ENCODE results near the gene TAF8. TPM values are rescaled to one million over a fixed set of nuclear protein-coding genes. Genes with fewer than 3 reads are reported as not detected.
A peak's percentile ranks its signal among the peaks of the same experiment; 100 is the strongest.
"Not testable (repeated sequence)": the region's sequence is repeated elsewhere in the genome, so short reads cannot be mapped to it uniquely, and the experiment has no call there.

TAF8 gene, protein sequence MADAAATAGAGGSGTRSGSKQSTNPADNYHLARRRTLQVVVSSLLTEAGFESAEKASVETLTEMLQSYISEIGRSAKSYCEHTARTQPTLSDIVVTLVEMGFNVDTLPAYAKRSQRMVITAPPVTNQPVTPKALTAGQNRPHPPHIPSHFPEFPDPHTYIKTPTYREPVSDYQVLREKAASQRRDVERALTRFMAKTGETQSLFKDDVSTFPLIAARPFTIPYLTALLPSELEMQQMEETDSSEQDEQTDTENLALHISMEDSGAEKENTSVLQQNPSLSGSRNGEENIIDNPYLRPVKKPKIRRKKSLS
- total RNA-seq, result 35.1 TPM
- long read RNA-seq, full-length matches to known transcripts, result 3 of 17 reads
- long read RNA-seq, partial matches to known transcripts, result 2 of 17 reads
- long read RNA-seq, other reads (novel, unspliced or antisense), result 12 of 17 reads

DNA sequence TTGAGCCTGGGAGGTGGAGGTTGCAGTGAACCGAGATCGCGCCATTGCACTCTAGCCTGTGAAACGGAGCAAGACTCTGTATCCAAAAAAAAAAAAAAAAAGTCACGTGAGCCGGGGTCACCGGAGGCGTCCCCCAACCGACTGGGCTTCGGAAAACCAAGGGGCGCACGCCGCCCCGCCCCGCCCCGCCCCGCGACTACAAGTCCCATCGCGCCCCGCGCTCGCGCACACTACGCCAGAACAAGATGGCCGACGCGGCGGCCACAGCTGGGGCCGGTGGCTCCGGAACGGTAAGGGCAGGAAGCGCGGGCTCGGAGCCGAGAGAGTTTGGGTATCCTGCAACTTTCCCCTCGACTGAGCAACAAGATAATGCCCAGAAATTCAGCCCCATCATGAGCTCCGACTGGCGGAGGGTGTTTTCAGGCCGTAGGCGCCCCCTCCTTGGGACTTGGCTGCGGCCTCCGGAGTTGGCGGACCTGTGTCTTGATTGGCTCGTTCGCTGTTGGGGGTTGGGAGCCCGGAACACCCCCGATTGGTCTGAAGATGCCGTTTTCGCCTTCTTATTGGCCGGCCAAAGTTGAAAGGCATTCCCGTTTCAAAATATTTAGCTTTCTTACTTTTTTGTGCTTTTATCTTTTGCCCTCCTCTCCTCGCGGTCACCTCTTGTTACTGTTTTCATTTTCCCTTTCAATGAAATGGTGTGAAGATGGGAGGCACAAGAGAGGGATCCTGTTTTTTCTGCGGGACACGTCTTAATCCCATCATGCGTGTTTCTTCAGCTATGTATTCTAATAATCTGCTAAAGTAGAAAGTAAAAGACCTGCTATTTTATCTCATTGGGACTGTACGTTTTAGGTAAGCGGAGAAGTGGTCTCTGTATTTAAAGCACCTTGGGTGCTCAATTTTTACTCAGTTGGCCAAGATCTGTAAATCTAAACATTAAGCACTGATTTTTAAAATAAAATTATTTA is at the start of gene TAF8:
TSS of gene TAF8 (plus strand) at position 228 of the 971 bp plus-strand sequence. CDS start at position 246, 18 bp downstream.
- peak; percentile 95 for DNase-seq
- peak within 1 kb of the TSS; percentile 90 for H3K27ac ChIP-seq
- intact Hi-C loops (cut with DNase I), result no loop called here
- peak; percentile 83 to 85 for ATAC-seq
- no peaks in the 10 kb centered on the region for H3K27me3 ChIP-seq (ENCODE audit: low read depth)
- peak within 1 kb of the TSS; percentile 92 for H3K4me3 ChIP-seq
- peaks cover 50% of the 10 kb centered on the region for H3K4me1 ChIP-seq
- TF ChIP-seq, protein P1, sequence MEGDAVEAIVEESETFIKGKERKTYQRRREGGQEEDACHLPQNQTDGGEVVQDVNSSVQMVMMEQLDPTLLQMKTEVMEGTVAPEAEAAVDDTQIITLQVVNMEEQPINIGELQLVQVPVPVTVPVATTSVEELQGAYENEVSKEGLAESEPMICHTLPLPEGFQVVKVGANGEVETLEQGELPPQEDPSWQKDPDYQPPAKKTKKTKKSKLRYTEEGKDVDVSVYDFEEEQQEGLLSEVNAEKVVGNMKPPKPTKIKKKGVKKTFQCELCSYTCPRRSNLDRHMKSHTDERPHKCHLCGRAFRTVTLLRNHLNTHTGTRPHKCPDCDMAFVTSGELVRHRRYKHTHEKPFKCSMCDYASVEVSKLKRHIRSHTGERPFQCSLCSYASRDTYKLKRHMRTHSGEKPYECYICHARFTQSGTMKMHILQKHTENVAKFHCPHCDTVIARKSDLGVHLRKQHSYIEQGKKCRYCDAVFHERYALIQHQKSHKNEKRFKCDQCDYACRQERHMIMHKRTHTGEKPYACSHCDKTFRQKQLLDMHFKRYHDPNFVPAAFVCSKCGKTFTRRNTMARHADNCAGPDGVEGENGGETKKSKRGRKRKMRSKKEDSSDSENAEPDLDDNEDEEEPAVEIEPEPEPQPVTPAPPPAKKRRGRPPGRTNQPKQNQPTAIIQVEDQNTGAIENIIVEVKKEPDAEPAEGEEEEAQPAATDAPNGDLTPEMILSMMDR (IDR thresholded peaks at IDR 0.05), result no peak
- H3K36me3 ChIP-seq, result peaks cover 38% of the 10 kb centered on the region
- H3K9me3 ChIP-seq, result no peaks in the 10 kb centered on the region

- Histone ChIP-seq H3K27me3 (ENCODE audit: low read depth) (no peaks in the 10 kb centered on the region), H3K27ac (no peak overlapping the region), H3K4me3 (no peak overlapping the region), H3K9me3 (no peaks in the 10 kb centered on the region), H3K4me1 (no peaks in the 10 kb centered on the region), H3K36me3 (peaks cover 19% of the 10 kb centered on the region)
- TF ChIP-seq, protein P1 (IDR thresholded peaks at IDR 0.05), result no peak
- no peak for DNase-seq
- no peak for ATAC-seq
- intact Hi-C loops (cut with DNase I), result no loop called here
Measured at GRCh38 chr6:42001506-42001905, 48.8 kb upstream of the TAF8 start.

GRCh38 chr6:42003658-42004057 is 46.7 kb upstream of the TAF8 start:
- H3K4me1 ChIP-seq, result peaks cover 17% of the 10 kb centered on the region
- H3K4me3 ChIP-seq; ATAC-seq; H3K27ac ChIP-seq; DNase-seq; H3K9me3 ChIP-seq; intact Hi-C loops (cut with DNase I); H3K27me3 ChIP-seq (ENCODE audit: low read depth): not testable (repeated sequence)
- peaks cover 10% of the 10 kb centered on the region for H3K36me3 ChIP-seq

GRCh38 chr6:42007286-42008137 is 42.8 kb upstream of the TAF8 start:
- peak overlapping the region; percentile 53 for H3K27ac ChIP-seq
- no peak for DNase-seq
- intact Hi-C loops (cut with DNase I), result no loop called here

DNA sequence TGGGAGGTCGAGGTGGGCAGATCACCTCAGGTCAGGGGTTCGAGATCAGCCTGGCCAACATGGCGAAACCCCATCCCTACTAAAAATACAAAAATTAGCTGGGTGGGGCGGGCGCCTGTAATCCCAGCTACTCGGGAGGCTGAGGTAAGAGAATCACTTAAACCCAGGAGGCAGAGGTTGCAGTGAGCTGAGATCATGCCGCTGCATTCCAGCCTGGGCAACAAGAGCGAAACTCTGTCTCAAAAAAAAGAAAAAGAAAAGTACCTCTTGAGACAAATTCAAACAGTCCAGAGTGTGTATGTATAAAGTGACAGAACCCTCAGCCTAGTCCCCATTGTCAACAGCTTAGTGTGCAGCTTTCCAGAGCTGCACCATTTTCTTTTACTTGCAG is 42.2 kb upstream of the TAF8 start:
- H3K9me3 ChIP-seq; H3K4me3 ChIP-seq; H3K27me3 ChIP-seq (ENCODE audit: low read depth); intact Hi-C loops (cut with DNase I); DNase-seq: not testable (repeated sequence)
- peaks cover 46% of the 10 kb centered on the region for H3K4me1 ChIP-seq
- peaks cover 20% of the 10 kb centered on the region for H3K36me3 ChIP-seq
- ATAC-seq, result peak; percentile 79 to 89
- peak overlapping the region; percentile 53 for H3K27ac ChIP-seq

More at GRCh38 chr6:42007286-42008137, 42.8 kb upstream of the TAF8 start:
- no peaks in the 10 kb centered on the region for H3K27me3 ChIP-seq (ENCODE audit: low read depth)
- no peaks in the 10 kb centered on the region for H3K9me3 ChIP-seq
- ATAC-seq, result peak in 1 of 2 donors; percentile 30
- TF ChIP-seq, protein P1 (IDR thresholded peaks at IDR 0.05), result no peak
- peaks cover 46% of the 10 kb centered on the region for H3K4me1 ChIP-seq
- H3K36me3 ChIP-seq, result peaks cover 17% of the 10 kb centered on the region
- H3K4me3 ChIP-seq, result no peak overlapping the region

GRCh38 chr6:42009844-42010184 is 40.5 kb upstream of the TAF8 start:
- ATAC-seq (peak; percentile 20 to 30), DNase-seq (no peak)
- Histone ChIP-seq H3K36me3 (peaks cover 19% of the 10 kb centered on the region), H3K4me3 (no peak overlapping the region), H3K4me1 (peaks cover 46% of the 10 kb centered on the region), H3K27ac (no peak overlapping the region), H3K27me3 (ENCODE audit: low read depth) (no peaks in the 10 kb centered on the region), H3K9me3 (no peaks in the 10 kb centered on the region)
- TF ChIP-seq, protein P1 (IDR thresholded peaks at IDR 0.05), result no peak
- intact Hi-C loops (cut with DNase I), result no loop called here

All from lower lobe of right lung (tissue), 2 donors.